Vagina (tissue), 2 donors: Measurements from ENCODE around the gene ANXA2.

ENCODE experiments used
- CTCF ChIP-seq, 3 experiments: fragments of 450-650 bp in 2 of 3; fragments of 200-600 bp in 1 of 3; sonication (generic) in 1 of 3; IDR thresholded peaks; one replicate each; pipeline ENCODE4 v1.5.1; 2017 to 2019; ENCODE audit warnings: antibody characterized with exemption in 3 of 3, mild to moderate bottlenecking in 2 of 3, moderate library complexity in 2 of 3
- POLR2A ChIP-seq, 2 donors: fragments of 450-650 bp; IDR thresholded peaks; one replicate each; pipeline ENCODE4 v1.6.1; 2017; ENCODE audit warnings: antibody characterized with exemption in 2 of 2, mild to moderate bottlenecking in 2 of 2, moderate library complexity in 2 of 2

- TF ChIP-seq CTCF (IDR thresholded peaks at IDR 0.05): no peak
- no peak for TF ChIP-seq POLR2A (IDR thresholded peaks at IDR 0.05)
Measured at GRCh38 chr15:60350108-60350507, 47.7 kb downstream of the ANXA2 start.
